Measurements from ENCODE around the gene CTAGE4.

DNA sequence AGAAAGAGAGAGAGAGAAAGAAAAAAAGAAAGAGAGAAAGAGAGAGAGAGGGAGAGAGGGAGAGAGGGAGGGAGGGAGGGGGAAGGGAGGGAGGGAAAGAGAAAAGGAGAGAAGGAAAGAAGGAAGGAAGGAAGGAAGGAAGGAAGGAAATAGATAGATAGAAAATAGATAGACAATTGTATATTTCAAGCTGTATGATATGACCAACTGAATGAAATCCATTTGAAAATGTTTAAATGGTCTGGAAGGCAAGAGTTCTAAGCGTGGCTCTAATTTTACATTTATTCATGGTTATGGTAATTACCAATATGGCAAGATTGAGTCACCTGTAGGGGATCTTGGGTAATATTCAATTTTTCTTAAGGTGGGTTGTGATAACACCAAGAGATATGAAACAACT, 24.4 kb upstream of the CTAGE4 start:
- TF ChIP-seq, protein P1, sequence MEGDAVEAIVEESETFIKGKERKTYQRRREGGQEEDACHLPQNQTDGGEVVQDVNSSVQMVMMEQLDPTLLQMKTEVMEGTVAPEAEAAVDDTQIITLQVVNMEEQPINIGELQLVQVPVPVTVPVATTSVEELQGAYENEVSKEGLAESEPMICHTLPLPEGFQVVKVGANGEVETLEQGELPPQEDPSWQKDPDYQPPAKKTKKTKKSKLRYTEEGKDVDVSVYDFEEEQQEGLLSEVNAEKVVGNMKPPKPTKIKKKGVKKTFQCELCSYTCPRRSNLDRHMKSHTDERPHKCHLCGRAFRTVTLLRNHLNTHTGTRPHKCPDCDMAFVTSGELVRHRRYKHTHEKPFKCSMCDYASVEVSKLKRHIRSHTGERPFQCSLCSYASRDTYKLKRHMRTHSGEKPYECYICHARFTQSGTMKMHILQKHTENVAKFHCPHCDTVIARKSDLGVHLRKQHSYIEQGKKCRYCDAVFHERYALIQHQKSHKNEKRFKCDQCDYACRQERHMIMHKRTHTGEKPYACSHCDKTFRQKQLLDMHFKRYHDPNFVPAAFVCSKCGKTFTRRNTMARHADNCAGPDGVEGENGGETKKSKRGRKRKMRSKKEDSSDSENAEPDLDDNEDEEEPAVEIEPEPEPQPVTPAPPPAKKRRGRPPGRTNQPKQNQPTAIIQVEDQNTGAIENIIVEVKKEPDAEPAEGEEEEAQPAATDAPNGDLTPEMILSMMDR (IDR thresholded peaks at IDR 0.05) = no peak
- no peak for TF ChIP-seq POLR2A (IDR thresholded peaks at IDR 0.05)

Measured in upper lobe of left lung (tissue), 4 donors.